IMR-90 (cell line): ENCODE data around the gene CAP2. TPM values are rescaled to one million over a fixed set of nuclear protein-coding genes. Genes with fewer than 3 reads are reported as not detected.
A peak's percentile ranks its signal among the peaks of the same experiment; 100 is the strongest.

ENCODE experiments used
- ATAC-seq: fragments of 200-7000 bp; cut with Tn5 transposase; 2 replicates; pipeline ENCODE4 v1.9.1; 2020; ENCODE audit warnings: low read depth, mild to moderate bottlenecking, moderate library complexity
- BruUV-seq: library from RNA; stranded (reverse); fragments of 400-500 nt; replicated peaks from 2 replicates; lab custom pipeline; 2021; lab: Mats Ljungman, UMichigan
- CTCF ChIA-PET: fragments of 300-600 bp; formaldehyde crosslinking; extraction: SDS; loops from one replicate; lab custom pipeline; 2021; ENCODE audit warnings: antibody characterized with exemption; lab: Yijun Ruan, JAX
- POLR2A ChIA-PET: fragments of 300-600 bp; sonication (Branson Sonifier 250); formaldehyde crosslinking; loops from one replicate; lab custom pipeline; 2022; ENCODE audit warnings: antibody characterized with exemption; ENCODE audit not compliant: unreplicated experiment; lab: Charles Lee
- DNase-seq: peaks from one replicate; pipeline ENCODE4 v3.0.0; 2013
- H2AFZ ChIP-seq: replicated peaks from 2 replicates; pipeline ENCODE3; 2013; ENCODE audit warnings: low read length, mild to moderate bottlenecking; ENCODE audit not compliant: poor library complexity
- H2AK5ac ChIP-seq: 2 replicates; pipeline ENCODE4 v1.6.1; 2013; ENCODE audit warnings: low read depth, low read length, inconsistent platforms
- H2AK9ac ChIP-seq: replicated peaks from 2 replicates; pipeline ENCODE3; 2013; ENCODE audit warnings: mild to moderate bottlenecking, low read depth, low read length, moderate library complexity; ENCODE audit not compliant: poor library complexity
- H2BK120ac ChIP-seq: 2 replicates; pipeline ENCODE4 v1.6.1; 2013; ENCODE audit warnings: low read depth, low read length, inconsistent platforms
- H2BK15ac ChIP-seq: 3 replicates; pipeline ENCODE4 v1.6.1; 2013; ENCODE audit warnings: low read depth, low read length, inconsistent platforms
- H2BK20ac ChIP-seq: 2 replicates; pipeline ENCODE4 v1.6.1; 2013; ENCODE audit warnings: low read depth, mild to moderate bottlenecking, inconsistent platforms, low read length, moderate library complexity
- H2BK5ac ChIP-seq: 2 replicates; pipeline ENCODE4 v1.6.1; 2013; ENCODE audit warnings: mild to moderate bottlenecking, low read depth, low read length, inconsistent platforms; ENCODE audit not compliant: poor library complexity, severe bottlenecking
- H3K14ac ChIP-seq: replicated peaks from 2 replicates; pipeline ENCODE4 v1.6.1; 2013; ENCODE audit warnings: low read depth, low read length, inconsistent platforms
- H3K18ac ChIP-seq: 2 replicates; pipeline ENCODE4 v1.6.1; 2013; ENCODE audit warnings: low read depth, low read length, control low read depth
- H3K23ac ChIP-seq: 2 replicates; pipeline ENCODE4 v1.6.1; 2013; ENCODE audit warnings: low read depth, low read length, inconsistent platforms
- H3K27ac ChIP-seq: 2 replicates; pipeline ENCODE4 v1.5.1; 2013; ENCODE audit warnings: mild to moderate bottlenecking, control low read depth, low read length; ENCODE audit not compliant: insufficient read depth
- H3K27me3 ChIP-seq: 2 replicates; pipeline ENCODE4 v1.6.1; 2013; ENCODE audit warnings: low read length; ENCODE audit not compliant: control insufficient read depth, insufficient read depth
- H3K36me3 ChIP-seq: 2 replicates; pipeline ENCODE4 v1.6.1; 2013; ENCODE audit warnings: low read length, mixed read lengths; ENCODE audit not compliant: control insufficient read depth, insufficient read depth
- H3K4ac ChIP-seq: 2 replicates; pipeline ENCODE4 v1.6.1; 2013; ENCODE audit warnings: low read depth, low read length, inconsistent platforms
- H3K4me1 ChIP-seq: 2 replicates; pipeline ENCODE4 v1.6.1; 2013; ENCODE audit warnings: low read length, mixed read lengths; ENCODE audit not compliant: control insufficient read depth, insufficient read depth
- H3K4me2 ChIP-seq: 2 replicates; pipeline ENCODE4 v1.6.1; 2013; ENCODE audit warnings: low read depth, mild to moderate bottlenecking, control low read depth, low read length, moderate library complexity
- H3K4me3 ChIP-seq: 2 replicates; pipeline ENCODE4 v1.5.1; 2013; ENCODE audit warnings: low read depth, mild to moderate bottlenecking, control low read depth, low read length, moderate library complexity; ENCODE audit not compliant: insufficient read depth
- H3K56ac ChIP-seq: 2 replicates; pipeline ENCODE4 v1.6.1; 2013; ENCODE audit warnings: low read length, inconsistent platforms; ENCODE audit not compliant: insufficient read depth; ENCODE audit errors: extremely low read depth
- H3K79me1 ChIP-seq, 2 experiments: 2 replicates each; pipeline ENCODE4 v1.6.1; 2013; ENCODE audit warnings: low read length in 2 of 2, inconsistent platforms in 1 of 2, low read depth in 1 of 2
- H3K9ac ChIP-seq: 2 replicates; pipeline ENCODE4 v1.6.1; 2013; ENCODE audit warnings: low read depth, low read length, control low read depth
- H3K9me1 ChIP-seq: 2 replicates; pipeline ENCODE4 v1.6.1; 2013; ENCODE audit warnings: low read length, inconsistent platforms; ENCODE audit not compliant: insufficient read depth
- H3K9me3 ChIP-seq: 2 replicates; pipeline ENCODE4 v1.6.1; 2013; ENCODE audit warnings: low read length; ENCODE audit not compliant: control insufficient read depth, insufficient read depth
- H4K20me1 ChIP-seq: 2 replicates; pipeline ENCODE4 v1.6.1; 2013; ENCODE audit warnings: low read length, inconsistent platforms; ENCODE audit not compliant: insufficient read depth
- H4K5ac ChIP-seq: 2 replicates; pipeline ENCODE4 v1.6.1; 2013; ENCODE audit warnings: mild to moderate bottlenecking, low read depth, low read length, control low read depth
- H4K8ac ChIP-seq, 2 experiments: 2 replicates each; pipeline ENCODE4 v1.6.1; 2013; ENCODE audit warnings: low read depth in 2 of 2, low read length in 2 of 2, control low read depth in 1 of 2, inconsistent platforms in 1 of 2
- H4K91ac ChIP-seq: 2 replicates; pipeline ENCODE4 v1.6.1; 2013; ENCODE audit warnings: low read depth, low read length, inconsistent platforms; ENCODE audit not compliant: insufficient read depth
- ELK1 ChIP-seq: fragments of 150-350 bp; IDR thresholded peaks from 2 replicates; pipeline ENCODE4 v1.6.1; 2016; ENCODE audit warnings: low read depth, mild to moderate bottlenecking, low read length, moderate library complexity, borderline replicate concordance
- MAFK ChIP-seq: IDR thresholded peaks from 2 replicates; pipeline ENCODE4 v1.6.1; 2012; ENCODE audit warnings: low read depth, low read length, improper control_type of control experiment
- SMC3 ChIP-seq: fragments of 150-350 bp; IDR thresholded peaks from 2 replicates; pipeline ENCODE4 v1.6.1; 2016; ENCODE audit warnings: low read depth, mild to moderate bottlenecking, antibody characterized with exemption, low read length, moderate library complexity
- WGBS, 2 experiments: methylation state at CpG; one replicate each; pipeline versions ENCODE4 v1.1.5 to v1.1.7; 2013; ENCODE audit warnings: missing lambda C conversion rate in 2 of 2; ENCODE audit not compliant: insufficient read length in 1 of 2; ENCODE audit errors: extremely low coverage in 2 of 2; 5-methylcytosine and 5-hydroxymethylcytosine counted together
- dilution Hi-C: fragments of 300-500 bp; cut with HindIII; formaldehyde crosslinking; loops from one replicate; pipeline ENCODE4 v1.14.3; 2018; ENCODE audit warnings: low sequenced_read_pairs; ENCODE audit not compliant: unreplicated experiment
- in situ Hi-C: fragments of 300-500 bp; cut with MboI; formaldehyde crosslinking; loops from 3 replicates; pipeline ENCODE4 v1.14.3; 2019; ENCODE audit warnings: low sequenced_read_pairs, inconsistent platforms, mixed read lengths
- intact Hi-C: fragments of 100-400 bp; cut with micrococcal nuclease; formaldehyde crosslinking; loops from 2 replicates; pipeline ENCODE4 v1.10.0; 2022
- polyA plus RNA-seq, 3 experiments: library from polyadenylated mRNA; depleted of rRNA; stranded (reverse); fragments of >200 nt; gene quantifications; 2 replicates each; pipeline ENCODE4 v1.2.3, GENCODE V29; 2012; ENCODE audit warnings: low replicate concordance in 1 of 3
- total RNA-seq: library from RNA; depleted of rRNA; stranded (reverse); fragments of >200 nt; gene quantifications from 2 replicates; pipeline ENCODE4 v1.2.3, GENCODE V29; 2012

The CAP2 gene
- total and polyA plus RNA-seq, 2 of the 4 experiments (the other 2 are of a cell fraction) = 14.5 to 27.5 TPM

DNA sequence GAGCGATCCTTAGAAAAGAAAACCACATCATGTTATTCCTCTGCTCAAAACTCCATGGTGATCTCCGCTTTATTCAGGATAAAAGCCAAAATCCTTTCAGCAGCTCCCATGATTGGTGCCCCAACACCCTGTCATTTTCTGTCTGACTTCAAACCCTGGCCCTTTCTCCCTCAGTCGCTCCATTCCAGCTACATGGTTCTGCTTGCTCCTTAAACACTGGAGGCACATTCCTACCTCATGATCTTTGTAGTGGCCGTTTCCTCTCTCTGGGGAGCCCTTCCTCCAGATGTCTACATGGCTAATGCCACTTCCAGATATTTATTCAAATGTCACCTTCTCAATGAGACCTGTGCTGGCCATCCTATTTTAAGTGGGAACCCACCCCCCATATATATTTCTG lies 100.8 kb downstream of the CAP2 start:
- no TSS peak for BruUV-seq
- peaks cover 4% of the 10 kb centered on the region; the same call in 1 of the 2 replicates for H3K36me3 ChIP-seq
- H2BK120ac ChIP-seq = peak overlapping the region; percentile 81
- no peak overlapping the region for H3K56ac ChIP-seq
- H2BK20ac ChIP-seq = peak overlapping the region; percentile 85
- no peaks in the 10 kb centered on the region for H3K9me3 ChIP-seq
- no peak overlapping the region for H3K23ac ChIP-seq
- peak overlapping the region; percentile 78 for H3K4ac ChIP-seq
- H3K9ac ChIP-seq = no peak overlapping the region
- peaks cover 9% of the 10 kb centered on the region; the same call in 1 of the 2 replicates for H3K9me1 ChIP-seq
- peak overlapping the region; percentile 77 for H3K18ac ChIP-seq
- in situ Hi-C loops = no loop called here
- H3K4me1 ChIP-seq = peaks cover 11% of the 10 kb centered on the region
- WGBS, 2 experiments = 89% methylated on average over 3 of the region's 4 CpGs; no CpG with 5 or more reads in 1 of the 2 experiments
- peak overlapping the region; percentile 93 for H2AK5ac ChIP-seq
- H2BK5ac ChIP-seq = peak overlapping the region; percentile 94
- peak overlapping the region; percentile 89; the same call in 2 of the 3 replicates for H2BK15ac ChIP-seq
- intact Hi-C loops = no loop called here
- peak overlapping the region; percentile 59; the same call in 1 of the 2 replicates for H4K5ac ChIP-seq
- H3K27me3 ChIP-seq = no peaks in the 10 kb centered on the region
- no peak overlapping the region for H3K4me2 ChIP-seq
- no peak overlapping the region for H3K4me3 ChIP-seq
- peak overlapping the region; percentile 50 for H2AK9ac ChIP-seq
- peaks cover 13 to 33% of the 10 kb centered on the region in 2 experiments; a peak in 3 of 4 replicates for H3K79me1 ChIP-seq
- H3K27ac ChIP-seq = no peak overlapping the region; the same call in 1 of the 2 replicates
- ChIA-PET POLR2A (no interaction called here), CTCF (interaction anchor here (0.6 kb wide), 1 partner anchor 49 kb away, joined by 3 read pairs; no protein-coding TSS in a partner anchor)
- ATAC-seq = no peak
- H4K91ac ChIP-seq = peak overlapping the region; percentile 80
- peak overlapping the region; percentile 54; the same call in 1 of the 2 replicates for H3K14ac ChIP-seq
- H4K8ac ChIP-seq = peak overlapping the region in 1 of 2 experiments; percentile 81; a peak in 3 of 4 replicates
- no peaks in the 10 kb centered on the region for H4K20me1 ChIP-seq
- no peak for TF ChIP-seq ELK1
- no peak for TF ChIP-seq SMC3
- no peak for TF ChIP-seq MAFK
- no peak overlapping the region for H2AFZ ChIP-seq
- no peak for DNase-seq
- dilution Hi-C loops = no loop called here
